ENCODE measurements around the gene TRIM69.

GRCh38 chr15:44719293-44719999 is 16.9 kb upstream of the TRIM69 start:
- TF ChIP-seq, protein P1, sequence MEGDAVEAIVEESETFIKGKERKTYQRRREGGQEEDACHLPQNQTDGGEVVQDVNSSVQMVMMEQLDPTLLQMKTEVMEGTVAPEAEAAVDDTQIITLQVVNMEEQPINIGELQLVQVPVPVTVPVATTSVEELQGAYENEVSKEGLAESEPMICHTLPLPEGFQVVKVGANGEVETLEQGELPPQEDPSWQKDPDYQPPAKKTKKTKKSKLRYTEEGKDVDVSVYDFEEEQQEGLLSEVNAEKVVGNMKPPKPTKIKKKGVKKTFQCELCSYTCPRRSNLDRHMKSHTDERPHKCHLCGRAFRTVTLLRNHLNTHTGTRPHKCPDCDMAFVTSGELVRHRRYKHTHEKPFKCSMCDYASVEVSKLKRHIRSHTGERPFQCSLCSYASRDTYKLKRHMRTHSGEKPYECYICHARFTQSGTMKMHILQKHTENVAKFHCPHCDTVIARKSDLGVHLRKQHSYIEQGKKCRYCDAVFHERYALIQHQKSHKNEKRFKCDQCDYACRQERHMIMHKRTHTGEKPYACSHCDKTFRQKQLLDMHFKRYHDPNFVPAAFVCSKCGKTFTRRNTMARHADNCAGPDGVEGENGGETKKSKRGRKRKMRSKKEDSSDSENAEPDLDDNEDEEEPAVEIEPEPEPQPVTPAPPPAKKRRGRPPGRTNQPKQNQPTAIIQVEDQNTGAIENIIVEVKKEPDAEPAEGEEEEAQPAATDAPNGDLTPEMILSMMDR (IDR thresholded peaks at IDR 0.05): no peak
- TF ChIP-seq EZH2 (IDR thresholded peaks at IDR 0.05; ENCODE audit: borderline replicate concordance, insufficient read depth, low read depth, low read length, poor library complexity, severe bottlenecking): no peak
